GM21786 (cell line): ENCODE measurements around the gene GPALPP1.
"Not testable (repeated sequence)": the region's sequence is repeated elsewhere in the genome, so short reads cannot be mapped to it uniquely, and the experiment has no call there.

Experiments used
- ATAC-seq: cut with Tn5 transposase; IDR thresholded peaks from one replicate; pipeline ENCODE4 v1.9.1; 2021; ENCODE audit not compliant: unreplicated experiment

GPALPP1 gene, protein sequence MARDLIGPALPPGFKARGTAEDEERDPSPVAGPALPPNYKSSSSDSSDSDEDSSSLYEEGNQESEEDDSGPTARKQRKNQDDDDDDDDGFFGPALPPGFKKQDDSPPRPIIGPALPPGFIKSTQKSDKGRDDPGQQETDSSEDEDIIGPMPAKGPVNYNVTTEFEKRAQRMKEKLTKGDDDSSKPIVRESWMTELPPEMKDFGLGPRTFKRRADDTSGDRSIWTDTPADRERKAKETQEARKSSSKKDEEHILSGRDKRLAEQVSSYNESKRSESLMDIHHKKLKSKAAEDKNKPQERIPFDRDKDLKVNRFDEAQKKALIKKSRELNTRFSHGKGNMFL

DNA sequence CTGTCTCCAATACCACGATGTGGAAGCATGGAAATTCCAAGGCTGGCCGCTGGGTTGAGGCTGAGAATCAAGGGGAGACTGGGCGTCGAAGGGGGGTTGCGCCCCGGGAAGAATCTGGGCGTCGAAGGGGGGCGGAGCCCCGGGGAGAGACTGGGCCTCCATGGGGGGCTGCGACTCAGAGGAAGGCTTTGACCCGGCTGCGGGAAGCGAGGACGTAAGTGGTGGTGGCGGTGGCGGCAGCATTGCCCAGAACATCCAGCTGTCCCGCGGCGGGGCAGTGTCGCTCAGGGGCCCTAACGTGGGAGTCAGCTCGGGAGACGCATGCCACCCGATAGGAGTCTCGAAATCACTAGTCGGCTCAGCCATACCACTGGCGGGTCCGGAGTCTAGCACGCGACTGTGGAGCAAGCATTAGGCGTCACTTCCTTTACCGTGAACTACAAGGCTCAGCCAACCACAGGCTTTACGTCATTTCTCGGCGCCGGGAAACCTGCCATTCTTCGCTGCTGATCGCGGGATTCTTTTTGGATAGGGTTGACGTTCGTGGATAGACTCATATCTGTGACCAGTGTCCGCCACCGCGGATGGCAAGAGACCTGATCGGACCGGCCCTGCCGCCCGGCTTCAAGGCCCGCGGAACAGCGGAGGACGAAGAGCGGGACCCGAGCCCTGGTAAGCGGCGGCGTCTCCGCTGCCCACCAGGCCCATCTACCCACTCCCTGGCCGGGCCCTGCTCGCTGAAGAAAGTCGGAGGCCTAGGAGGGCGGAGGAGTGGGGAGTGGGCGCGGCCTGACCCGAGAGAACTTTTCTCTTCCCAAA is at the start of gene GPALPP1, which contains the start of gene NUFIP1:
Gene GPALPP1 (plus strand): TSS at position 468 of the 819 bp plus-strand sequence. CDS start 117 bp downstream, at position 585.
Gene NUFIP1 (minus strand): TSS at position 401 of the 819 bp plus-strand sequence. CDS start 35 bp downstream, at position 366.
- peak; percentile 98 for ATAC-seq

DNA sequence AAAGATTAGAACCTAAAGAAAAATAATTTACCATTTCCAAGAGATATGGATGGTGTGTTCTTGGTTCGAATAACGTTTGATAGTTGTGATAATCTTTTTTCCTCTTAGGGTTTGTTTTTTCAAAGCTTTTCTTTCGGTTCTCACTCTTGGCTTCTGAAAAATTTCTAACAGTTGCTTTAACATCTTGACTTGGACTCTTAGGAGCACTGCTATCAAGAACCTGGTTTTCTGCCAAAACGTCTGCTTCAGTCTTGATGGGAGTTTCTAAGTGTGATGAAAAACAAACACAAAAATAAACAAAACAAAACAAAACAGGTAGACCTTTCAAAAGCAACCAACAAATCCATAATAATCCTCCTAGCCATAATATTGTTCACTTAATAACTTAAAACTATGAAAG is 45.9 kb upstream of the GPALPP1 start:
- ATAC-seq, result not testable (repeated sequence)

DNA sequence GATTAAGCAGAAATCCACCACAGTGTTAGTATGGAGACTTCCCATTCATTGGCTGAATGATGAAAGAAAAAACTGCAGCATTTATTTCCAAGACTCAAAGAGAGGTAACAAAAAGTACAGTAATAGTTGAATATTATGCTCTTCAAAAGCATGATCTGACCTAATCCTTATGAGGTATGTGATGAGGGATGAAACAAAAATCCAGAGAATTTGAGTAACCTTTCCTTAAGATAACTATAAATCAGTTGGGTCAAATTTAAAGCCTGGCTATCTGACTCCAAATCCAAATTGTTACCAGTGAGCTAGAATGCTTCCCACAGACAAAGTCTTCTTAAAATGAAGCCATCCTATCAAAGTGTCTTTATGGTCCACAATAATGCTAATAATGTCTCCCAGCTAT is 38.2 kb upstream of the GPALPP1 start:
- no peak for ATAC-seq

DNA sequence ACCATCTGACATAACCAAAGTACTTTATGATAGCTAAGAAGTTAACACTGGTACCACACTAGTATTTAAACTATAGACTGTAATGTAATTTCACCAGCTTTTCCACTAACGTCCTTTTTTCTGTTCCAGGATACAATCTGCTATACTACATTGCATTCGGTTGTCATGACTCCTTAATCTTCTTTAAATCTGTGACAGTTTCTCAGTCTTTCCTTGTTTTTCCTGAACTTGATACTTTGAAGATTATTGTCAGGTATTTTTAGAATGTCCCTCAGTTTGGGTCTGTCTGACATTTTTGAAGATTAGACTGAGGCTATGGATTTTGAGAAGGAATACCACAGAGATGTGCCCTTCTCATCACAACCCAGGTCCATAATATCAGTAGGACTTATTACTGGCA is 36.7 kb upstream of the GPALPP1 start:
- ATAC-seq, result no peak

DNA sequence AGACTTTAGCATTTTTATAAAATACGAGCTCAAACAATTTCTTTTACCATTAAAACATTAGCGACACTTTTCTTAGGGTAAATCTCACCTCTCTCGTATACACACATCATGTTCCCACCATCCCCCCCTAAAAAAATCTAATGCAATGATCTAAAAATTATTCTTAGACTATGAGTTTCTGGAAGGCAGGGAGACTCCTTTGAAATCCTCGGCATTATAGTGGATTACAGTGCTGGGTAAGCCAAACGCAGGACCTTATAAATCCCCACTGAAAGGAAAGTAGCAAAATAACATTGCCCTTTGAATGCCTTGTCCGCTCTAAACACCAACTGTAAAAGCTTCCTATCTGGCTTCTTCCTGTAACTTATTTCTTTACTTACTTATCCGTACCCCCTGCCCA is 35.1 kb upstream of the GPALPP1 start:
- no peak for ATAC-seq

DNA sequence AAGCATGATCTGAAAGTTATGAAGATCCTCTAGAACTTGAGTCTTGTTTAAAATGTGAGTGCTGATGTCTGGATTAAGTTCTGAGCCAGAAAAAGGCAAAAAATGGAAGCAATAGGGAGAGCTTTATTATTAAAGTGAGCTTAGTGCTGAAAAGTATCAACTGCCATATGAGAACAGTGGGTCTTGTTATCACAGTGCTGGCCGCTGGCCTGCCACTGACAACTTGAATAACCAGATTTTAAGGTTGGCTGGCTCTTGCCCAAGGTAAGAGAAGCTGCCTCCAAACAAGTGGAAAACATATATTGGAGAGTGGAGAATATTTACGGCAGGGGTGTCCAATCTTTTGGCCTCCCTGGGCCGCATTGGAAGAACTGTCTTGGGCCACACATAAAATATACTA is 33.9 kb upstream of the GPALPP1 start:
- ATAC-seq, result no peak

DNA sequence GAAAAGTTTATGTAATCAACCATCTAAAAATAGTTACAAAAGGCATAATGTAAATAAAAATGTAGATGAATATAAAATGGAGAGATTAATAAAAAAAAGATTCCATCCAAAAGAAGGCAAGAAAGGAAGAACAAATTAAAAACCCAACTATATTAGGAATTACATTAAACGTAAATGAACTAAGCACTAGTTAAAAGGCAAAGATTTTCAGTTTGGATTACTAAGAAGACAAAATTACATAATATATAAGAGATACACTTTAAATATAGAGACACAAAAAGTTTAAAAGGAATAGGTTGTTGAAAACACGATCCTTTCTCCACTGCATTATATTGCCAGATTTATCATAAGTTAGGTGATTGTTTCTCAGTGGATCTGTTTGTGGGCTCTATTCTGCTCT is 27.3 kb upstream of the GPALPP1 start:
- no peak for ATAC-seq

DNA sequence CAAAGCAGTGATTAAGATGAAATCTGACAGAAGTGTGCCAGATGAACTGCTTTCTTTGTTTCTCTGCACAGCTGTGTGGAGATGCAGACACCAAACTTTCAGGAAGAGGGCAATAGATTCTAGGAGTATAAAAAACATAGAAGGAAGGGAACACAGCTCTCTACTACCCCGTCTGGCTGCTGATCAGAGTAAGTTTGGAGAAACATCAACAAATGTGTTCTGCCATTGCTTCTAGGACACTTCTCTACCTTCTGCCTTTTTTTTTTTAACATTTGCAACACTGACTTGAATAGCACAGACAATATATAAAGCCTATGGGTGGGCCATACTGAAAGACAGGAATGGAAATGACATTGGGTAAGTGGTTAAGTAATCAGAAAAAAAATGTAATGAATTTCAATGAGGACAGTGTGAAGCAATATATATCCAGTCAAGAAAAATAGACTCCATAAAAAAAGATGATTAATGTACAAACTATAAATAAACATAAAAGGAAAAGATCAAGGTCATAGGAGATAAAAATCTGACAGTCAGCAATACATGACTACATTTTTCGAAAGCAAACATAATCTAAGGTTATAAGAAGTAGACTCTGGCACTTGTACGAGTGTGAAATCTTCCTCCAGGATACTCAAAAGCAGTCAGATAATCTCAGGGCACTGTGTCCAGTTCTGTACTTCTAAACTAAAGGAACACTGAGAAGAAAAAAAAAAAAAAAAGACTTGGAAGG is 21.5 kb upstream of the GPALPP1 start:
- no peak for ATAC-seq

DNA sequence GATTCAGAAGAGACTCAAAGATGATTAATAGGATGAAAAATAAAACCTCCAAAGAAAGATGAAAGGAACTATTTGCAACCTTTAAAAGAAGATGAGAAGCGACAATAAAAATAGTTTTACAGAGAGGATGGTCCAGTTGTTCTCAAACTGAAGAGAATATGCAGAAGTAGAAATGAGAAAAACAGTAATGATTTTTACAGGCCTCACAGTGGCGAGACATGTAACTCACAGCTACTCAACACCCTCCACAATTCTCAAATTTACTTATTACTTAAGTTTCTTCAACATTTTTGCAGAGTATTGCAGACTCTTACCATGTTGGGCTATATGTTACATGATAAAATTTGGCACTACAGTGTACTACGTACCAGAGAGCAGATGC is 20.9 kb upstream of the GPALPP1 start:
- ATAC-seq, result no peak

DNA sequence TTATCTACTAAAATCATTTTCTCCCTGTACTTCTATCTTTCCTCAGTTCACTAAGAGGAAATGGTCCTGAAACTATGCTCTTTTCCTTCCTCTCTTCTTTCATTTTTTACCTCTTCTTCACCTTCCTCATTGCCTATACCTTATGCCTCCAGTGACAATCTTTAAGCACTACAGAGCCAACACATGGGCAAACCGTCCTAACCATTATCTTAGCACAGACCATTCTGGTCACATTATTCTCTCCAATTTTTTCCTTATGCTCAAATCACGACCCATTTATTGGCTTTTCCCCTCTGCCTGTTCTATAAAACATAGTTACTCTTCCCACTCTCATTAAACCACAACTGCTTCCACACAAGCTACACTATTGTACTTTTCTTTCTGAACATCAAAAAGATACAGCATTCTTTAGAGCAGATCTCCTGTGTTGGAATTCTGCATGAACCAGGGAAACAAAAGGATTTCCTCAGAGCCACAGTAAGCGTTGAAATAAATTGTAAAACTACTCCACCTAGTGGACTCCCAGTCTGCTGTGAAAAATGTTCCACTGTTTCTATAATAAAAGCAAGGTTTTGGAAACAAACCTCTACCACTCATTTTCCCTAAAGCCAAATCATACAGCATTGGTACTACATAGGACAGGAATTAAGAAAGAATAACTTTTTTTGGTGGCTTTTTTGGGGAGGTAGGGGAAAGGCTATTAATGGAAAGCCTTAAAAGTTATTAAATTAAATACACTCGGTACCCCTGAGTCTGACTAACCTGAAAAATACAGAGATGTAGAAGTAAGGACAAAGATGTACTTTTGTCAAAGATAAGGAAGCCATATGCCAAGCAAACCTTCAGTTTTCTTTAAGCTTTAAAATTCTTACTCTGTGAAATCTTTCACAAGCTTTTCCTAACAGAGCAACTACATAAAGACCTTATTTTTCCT is 19.5 kb upstream of the GPALPP1 start:
- ATAC-seq, result no peak

DNA sequence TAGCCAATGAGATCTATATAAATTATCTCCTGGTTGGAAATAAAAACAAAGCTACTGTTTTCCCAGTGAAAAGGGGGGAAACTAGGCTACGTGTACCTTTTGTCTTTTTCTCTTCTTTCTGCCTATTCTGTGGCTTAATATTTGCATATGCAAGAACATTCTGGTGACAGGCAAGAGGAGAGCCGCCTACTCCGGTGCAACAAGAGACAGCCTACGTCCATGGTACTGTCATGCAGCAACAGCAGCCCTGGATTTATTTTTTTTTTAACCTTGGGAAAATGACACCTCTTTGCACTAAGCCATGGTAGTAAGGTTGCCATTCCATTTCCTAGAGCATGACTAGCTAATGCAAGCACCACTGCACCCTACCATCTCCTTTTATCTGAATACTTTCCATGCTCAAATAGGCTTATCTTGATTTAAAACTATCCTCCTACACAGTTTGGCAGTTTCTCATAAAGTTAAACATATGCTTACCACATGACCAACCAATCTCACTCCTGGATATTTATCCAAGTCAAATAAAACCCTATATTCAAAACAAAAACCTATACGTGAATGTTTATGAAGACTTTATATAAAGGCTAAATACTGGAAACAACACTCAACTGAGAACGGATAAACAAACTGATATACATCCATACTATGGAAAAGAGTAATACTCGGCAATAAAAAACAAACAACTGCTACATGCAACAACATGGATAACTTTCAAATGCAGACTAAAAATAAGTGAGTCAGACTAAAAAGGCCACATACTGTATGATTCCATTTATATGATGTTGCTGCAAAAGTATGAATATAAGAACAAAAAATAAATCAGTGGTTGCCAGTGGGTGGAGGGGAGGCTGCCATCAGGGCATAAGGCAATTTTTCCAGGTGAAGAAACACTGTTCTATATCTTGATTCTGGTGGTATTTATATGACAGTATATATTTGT is 17.4 kb upstream of the GPALPP1 start:
- no peak for ATAC-seq

DNA sequence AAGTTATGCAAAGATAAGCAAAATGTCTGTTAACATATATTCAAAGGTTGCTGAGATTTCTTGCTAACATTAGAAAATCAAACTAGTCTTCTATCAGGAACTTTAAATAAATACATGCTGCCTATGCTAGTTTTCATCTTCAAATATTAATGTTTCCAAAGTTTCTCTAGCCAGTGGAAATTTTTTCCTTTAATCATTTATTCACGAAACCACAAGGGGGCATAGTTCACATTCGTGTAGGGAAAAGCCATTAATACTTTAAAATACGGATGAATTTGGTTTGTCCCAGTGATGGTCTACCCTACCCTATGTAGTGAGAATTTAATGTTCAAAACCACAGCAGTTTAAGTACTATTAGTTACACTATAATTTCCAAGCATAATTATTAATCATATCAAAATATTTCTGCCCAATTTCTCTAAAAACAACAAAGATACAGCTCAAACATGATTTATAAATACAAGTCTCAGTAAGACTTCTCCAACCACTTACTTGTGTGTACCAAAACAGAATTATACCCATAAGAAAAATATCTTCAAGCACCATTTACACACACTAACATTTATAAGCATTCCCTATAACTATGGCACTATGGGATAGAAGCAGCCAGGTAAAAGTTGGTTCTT is 16.3 kb upstream of the GPALPP1 start:
- no peak for ATAC-seq

DNA sequence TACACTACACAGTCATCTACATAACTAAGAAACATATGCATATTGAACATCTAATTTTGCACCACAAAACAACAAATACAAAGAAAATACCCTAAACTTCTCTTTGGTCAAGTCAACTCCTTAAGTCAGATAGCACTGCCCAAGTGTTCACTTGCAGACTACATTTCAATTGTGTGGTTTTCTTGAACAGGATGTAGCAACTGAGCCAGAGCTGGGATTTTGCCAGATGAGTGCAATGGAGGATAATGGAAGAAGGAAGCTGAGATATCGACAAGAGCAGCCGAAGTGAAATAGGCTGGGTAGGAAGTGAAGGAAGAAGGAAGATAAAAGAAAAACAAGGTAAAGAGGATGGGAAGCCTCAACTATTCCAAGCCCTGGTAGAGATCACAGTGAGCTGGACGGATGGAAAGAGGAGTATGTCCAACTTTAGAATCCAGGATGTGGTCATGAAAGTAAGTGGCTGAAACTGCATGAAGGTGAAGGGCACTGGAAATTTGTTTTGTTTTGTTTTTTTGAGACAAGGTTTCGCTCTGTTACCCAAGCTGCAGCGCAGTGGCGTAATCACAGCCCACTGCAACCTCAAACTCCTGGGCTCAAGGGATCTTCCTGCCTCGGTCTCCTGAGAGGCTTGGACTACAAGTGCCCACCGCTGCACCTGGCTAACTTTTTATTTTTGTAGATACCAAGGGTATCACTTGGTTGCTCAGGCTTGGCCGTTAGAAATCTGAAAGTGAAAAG is 15.1 kb upstream of the GPALPP1 start:
- peak; percentile 67 for ATAC-seq

DNA sequence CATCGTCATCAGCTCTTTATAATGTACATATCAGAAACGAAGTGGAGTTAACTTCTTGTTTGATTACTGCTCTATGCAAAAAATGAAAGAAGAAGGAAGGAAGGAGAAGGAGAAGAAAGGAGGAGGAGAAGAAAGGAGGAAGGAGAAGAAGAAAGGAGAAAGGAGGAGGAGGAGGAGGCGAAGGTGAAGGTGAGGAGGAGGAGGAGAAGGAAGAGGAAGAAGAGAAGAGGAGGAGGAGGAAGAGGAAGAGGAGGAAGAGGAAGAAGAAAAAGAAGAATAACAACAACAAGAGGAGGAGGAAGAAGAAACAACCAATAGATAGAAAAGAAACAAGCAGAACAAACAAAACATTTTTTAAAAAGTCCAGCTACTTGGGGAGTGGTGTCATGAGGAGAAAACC is 13.1 kb upstream of the GPALPP1 start:
- ATAC-seq, result no peak

DNA sequence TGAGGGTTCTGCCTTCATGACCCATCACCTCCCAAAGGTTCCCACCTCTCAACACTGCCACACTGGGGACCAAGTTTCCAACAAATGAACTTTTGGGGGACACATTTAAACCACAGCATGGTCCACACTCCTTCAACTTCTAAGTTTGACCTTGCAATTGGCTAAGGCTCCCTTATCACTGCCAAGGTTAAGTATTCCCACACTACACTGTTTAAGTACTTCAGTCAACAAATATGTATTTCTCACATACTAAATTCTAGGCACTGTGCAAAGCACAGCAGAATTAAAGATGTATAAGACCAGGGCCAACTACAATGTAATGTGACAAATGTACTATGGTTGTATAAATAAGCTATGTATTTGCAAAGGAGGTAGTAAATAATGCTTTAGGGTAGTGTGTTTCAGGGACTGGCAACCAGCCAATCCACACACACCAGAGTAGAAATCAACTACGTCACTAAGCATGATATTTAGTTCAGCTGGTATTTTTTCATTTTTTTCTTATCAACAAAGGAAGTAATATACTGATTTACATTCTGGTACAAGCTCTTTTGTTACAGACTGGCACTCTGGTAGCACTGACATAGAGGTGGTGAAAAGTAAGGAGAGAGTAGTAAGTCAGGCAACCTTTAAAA is 12.3 kb upstream of the GPALPP1 start:
- ATAC-seq, result no peak

DNA sequence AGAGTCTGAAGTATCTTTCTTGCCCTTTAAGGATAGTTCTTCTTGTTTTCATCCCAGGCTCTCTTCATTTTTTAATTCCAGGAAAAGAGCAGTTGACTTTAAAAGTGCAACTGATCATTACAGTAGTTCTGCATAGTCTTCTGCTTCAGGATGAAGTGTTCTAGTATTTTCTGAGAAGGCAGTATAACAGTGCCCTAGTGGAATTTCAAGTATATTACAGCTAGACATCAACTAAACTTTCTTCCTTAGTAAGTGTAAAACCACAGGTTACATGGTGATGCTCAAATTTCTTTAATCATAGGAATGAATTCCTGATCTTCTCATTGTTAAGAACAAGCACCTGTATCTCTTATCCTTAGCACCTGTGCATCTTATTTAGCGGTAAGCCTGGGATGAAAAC is 11.0 kb upstream of the GPALPP1 start:
- no peak for ATAC-seq

DNA sequence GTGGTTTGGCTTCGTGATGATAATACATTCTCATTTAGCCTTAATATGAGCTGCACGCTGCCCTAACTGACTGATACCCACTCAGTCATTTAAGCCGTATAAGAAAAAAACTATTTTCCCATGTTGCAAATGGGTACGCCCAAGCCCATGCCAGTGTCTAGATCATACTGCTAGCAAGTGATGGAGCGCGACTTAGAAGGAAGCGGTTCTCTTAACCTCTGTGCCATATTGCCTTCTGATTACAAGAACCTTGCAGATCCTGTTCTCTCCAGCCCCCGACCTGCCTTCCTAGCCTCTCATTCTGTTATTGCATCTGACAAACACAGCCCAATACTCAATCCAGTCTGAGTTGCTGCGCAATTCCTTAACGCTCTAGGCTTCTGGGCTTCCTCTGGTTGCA is 603 bp downstream of the GPALPP1 start:
- peak; percentile 10 for ATAC-seq

DNA sequence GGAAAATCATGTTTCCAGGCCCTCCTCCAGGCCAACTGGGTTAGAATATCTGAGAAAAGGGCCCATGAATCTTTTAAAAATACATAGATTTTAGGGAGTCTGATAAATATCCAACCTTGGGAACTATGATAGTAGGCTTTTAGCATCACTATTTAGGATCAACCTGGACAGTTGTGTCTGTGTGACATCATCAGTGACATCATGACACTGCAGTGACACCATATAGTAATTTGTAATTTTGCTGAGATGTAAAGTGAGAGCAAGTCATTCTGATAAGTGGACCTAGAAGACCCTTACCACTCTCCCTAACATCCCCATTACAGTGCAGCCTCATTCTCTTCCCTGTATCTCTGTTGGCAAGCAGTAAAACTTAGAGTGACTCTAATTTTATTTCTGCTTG is 14.1 kb downstream of the GPALPP1 start:
- no peak for ATAC-seq
